Measurements from ENCODE around the gene ENTHD1. TPM values are rescaled to one million over a fixed set of nuclear protein-coding genes. Genes with fewer than 3 reads are reported as not detected.
"Not testable (repeated sequence)": the region's sequence is repeated elsewhere in the genome, so short reads cannot be mapped to it uniquely, and the experiment has no call there.

The ENTHD1 gene
- total RNA-seq, 1 experiment from 2014 or later: not detected

DNA sequence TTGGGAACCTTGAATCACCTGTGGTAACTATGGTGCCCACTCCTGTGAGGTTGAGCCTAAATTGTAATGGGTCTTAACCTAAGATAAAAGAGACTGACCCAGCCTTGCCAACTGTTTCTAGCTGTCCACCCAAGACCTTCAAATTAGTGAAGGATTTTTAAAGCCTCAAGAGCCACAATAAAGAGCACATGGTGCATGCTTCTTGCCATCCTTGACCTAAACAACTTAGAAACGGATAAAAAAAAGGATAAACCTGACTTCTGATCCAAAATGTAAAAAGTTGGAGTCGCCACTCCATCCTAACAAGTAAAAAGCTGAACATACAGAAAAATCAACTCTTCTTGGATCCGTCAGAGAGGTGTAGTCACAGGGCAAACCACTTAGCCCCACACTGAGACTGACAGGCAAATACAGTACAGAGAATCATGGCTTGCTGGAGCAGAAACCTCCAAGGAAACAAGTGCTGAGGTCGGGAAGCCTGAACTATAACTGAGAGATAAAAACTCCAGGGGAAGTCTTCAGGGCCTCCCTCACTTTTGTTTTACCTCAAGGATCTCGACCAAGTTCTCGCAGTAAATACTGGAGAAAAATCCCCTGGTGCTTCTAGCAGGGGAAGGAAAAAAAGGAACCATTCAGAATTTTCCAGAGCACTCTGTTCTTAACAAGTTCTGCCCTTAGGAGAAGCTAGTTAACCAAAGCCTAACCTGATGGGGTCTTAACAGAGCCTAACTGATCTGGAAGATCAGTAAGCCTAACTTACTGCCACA, 16.3 kb downstream of the ENTHD1 start:
- H2BK5ac ChIP-seq (ENCODE audit: insufficient read length, low read length): no peak overlapping the region
- H3K27ac ChIP-seq (ENCODE audit: insufficient read length, low read depth, low read length): no peak overlapping the region
- no peaks in the 10 kb centered on the region for H4K20me1 ChIP-seq (ENCODE audit: control insufficient read depth, insufficient read depth, insufficient read length)
- H3K9me3 Mint-ChIP-seq: no peaks in the 10 kb centered on the region
- H3K4me1 Mint-ChIP-seq: peaks cover 0 to 2% of the 10 kb centered on the region in 2 experiments; a peak in 1 of 4 replicates
- no peaks in the 10 kb centered on the region for H3K27me3 ChIP-seq (ENCODE audit: insufficient read depth, low read length)
- no peak overlapping the region for H4K91ac ChIP-seq (ENCODE audit: insufficient read length, low read depth, low read length)
- H2BK15ac ChIP-seq (ENCODE audit: low read depth, low read length): no peak overlapping the region
- H2AK5ac ChIP-seq (ENCODE audit: insufficient read length, low read length): no peak overlapping the region
- no peaks in the 10 kb centered on the region for H3K9me3 ChIP-seq (ENCODE audit: control insufficient read depth, low read depth, low read length)
- no peak overlapping the region for H4K5ac ChIP-seq (ENCODE audit: insufficient read length, low read depth, low read length)
- no peak overlapping the region for H3K4ac ChIP-seq (ENCODE audit: low read depth, low read length)
- no peaks in the 10 kb centered on the region for H3K4me1 ChIP-seq (ENCODE audit: insufficient read depth, low read length)
- no peak overlapping the region for H2BK20ac ChIP-seq (ENCODE audit: low read depth, low read length, poor library complexity, severe bottlenecking)
- WGBS (ENCODE audit: extremely low coverage, insufficient read length, low lambda C conversion rate): no CpG with 5 or more reads among the region's 6 CpGs
- no peak overlapping the region for H2AFZ ChIP-seq (ENCODE audit: low read length)
- no peaks in the 10 kb centered on the region for H3K23me2 ChIP-seq (ENCODE audit: insufficient read length, low read depth, low read length, poor library complexity, severe bottlenecking)
- H2BK120ac ChIP-seq (ENCODE audit: low read depth, low read length, poor library complexity, severe bottlenecking): no peak overlapping the region
- no peak overlapping the region for H3K9ac ChIP-seq (ENCODE audit: extremely low read depth, insufficient read length, low read length)
- H4K8ac ChIP-seq (replicated peaks; ENCODE audit: insufficient read length, low read depth, low read length): no peak overlapping the region
- no peaks in the 10 kb centered on the region for H3K79me1 ChIP-seq (ENCODE audit: insufficient read depth, low read depth, low read length, poor library complexity, severe bottlenecking)
- H3K79me2 ChIP-seq (ENCODE audit: insufficient read depth, low read length): no peaks in the 10 kb centered on the region
- DNase-seq: no peak
- H2BK12ac ChIP-seq (ENCODE audit: insufficient read length, low read depth, low read length): no peak overlapping the region
- TF ChIP-seq, protein P1, sequence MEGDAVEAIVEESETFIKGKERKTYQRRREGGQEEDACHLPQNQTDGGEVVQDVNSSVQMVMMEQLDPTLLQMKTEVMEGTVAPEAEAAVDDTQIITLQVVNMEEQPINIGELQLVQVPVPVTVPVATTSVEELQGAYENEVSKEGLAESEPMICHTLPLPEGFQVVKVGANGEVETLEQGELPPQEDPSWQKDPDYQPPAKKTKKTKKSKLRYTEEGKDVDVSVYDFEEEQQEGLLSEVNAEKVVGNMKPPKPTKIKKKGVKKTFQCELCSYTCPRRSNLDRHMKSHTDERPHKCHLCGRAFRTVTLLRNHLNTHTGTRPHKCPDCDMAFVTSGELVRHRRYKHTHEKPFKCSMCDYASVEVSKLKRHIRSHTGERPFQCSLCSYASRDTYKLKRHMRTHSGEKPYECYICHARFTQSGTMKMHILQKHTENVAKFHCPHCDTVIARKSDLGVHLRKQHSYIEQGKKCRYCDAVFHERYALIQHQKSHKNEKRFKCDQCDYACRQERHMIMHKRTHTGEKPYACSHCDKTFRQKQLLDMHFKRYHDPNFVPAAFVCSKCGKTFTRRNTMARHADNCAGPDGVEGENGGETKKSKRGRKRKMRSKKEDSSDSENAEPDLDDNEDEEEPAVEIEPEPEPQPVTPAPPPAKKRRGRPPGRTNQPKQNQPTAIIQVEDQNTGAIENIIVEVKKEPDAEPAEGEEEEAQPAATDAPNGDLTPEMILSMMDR (conservative IDR thresholded peaks at IDR 0.05): no peak
- peaks cover 7% of the 10 kb centered on the region for H3K27me3 Mint-ChIP-seq (ENCODE audit: low read depth)
- no peak overlapping the region for H3K4me2 ChIP-seq (ENCODE audit: insufficient read depth, insufficient read length, low read length)
- no peak overlapping the region for H3K56ac ChIP-seq (ENCODE audit: insufficient read length, low read depth, low read length)
- no peak overlapping the region for H3K23ac ChIP-seq (ENCODE audit: insufficient read length, low read depth, low read length)
- no peaks in the 10 kb centered on the region for H3K36me3 Mint-ChIP-seq (ENCODE audit: insufficient read depth in 1 of 3, low read depth in 3 of 3)
- H3K27ac Mint-ChIP-seq: no peak overlapping the region
- H3K18ac ChIP-seq (ENCODE audit: insufficient read length, low read depth, low read length): no peak overlapping the region
- H3K14ac ChIP-seq (ENCODE audit: insufficient read depth, low read length): no peak overlapping the region
- no peak overlapping the region for H3T11ph ChIP-seq (ENCODE audit: low read length)
- no peak overlapping the region for H3K4me3 Mint-ChIP-seq

GRCh38 chr22:39875176-39875885, 18.2 kb downstream of the ENTHD1 start:
- not testable (repeated sequence) for H3K9me3 ChIP-seq (ENCODE audit: control insufficient read depth, low read depth, low read length); H3K4me1 Mint-ChIP-seq; H3T11ph ChIP-seq (ENCODE audit: low read length); H2BK120ac ChIP-seq (ENCODE audit: low read depth, low read length, poor library complexity, severe bottlenecking); H3K18ac ChIP-seq (ENCODE audit: insufficient read length, low read depth, low read length); H3K36me3 Mint-ChIP-seq (ENCODE audit: insufficient read depth in 1 of 3, low read depth in 3 of 3); H2BK20ac ChIP-seq (ENCODE audit: low read depth, low read length, poor library complexity, severe bottlenecking); H4K8ac ChIP-seq (replicated peaks; ENCODE audit: insufficient read length, low read depth, low read length); H3K4me3 Mint-ChIP-seq; H2BK15ac ChIP-seq (ENCODE audit: low read depth, low read length); H3K4me2 ChIP-seq (ENCODE audit: insufficient read depth, insufficient read length, low read length); H2AK5ac ChIP-seq (ENCODE audit: insufficient read length, low read length); H3K9ac ChIP-seq (ENCODE audit: extremely low read depth, insufficient read length, low read length); DNase-seq; H4K91ac ChIP-seq (ENCODE audit: insufficient read length, low read depth, low read length); H3K27ac ChIP-seq (ENCODE audit: insufficient read length, low read depth, low read length); H3K9me3 Mint-ChIP-seq; H3K27ac Mint-ChIP-seq; H3K23ac ChIP-seq (ENCODE audit: insufficient read length, low read depth, low read length); H3K23me2 ChIP-seq (ENCODE audit: insufficient read length, low read depth, low read length, poor library complexity, severe bottlenecking); H3K14ac ChIP-seq (ENCODE audit: insufficient read depth, low read length); H3K79me1 ChIP-seq (ENCODE audit: insufficient read depth, low read depth, low read length, poor library complexity, severe bottlenecking); H3K4ac ChIP-seq (ENCODE audit: low read depth, low read length); H4K5ac ChIP-seq (ENCODE audit: insufficient read length, low read depth, low read length); H3K27me3 ChIP-seq (ENCODE audit: insufficient read depth, low read length); H3K56ac ChIP-seq (ENCODE audit: insufficient read length, low read depth, low read length); H3K4me1 ChIP-seq (ENCODE audit: insufficient read depth, low read length); H3K27me3 Mint-ChIP-seq (ENCODE audit: low read depth); H4K20me1 ChIP-seq (ENCODE audit: control insufficient read depth, insufficient read depth, insufficient read length); H3K79me2 ChIP-seq (ENCODE audit: insufficient read depth, low read length); H2AFZ ChIP-seq (ENCODE audit: low read length); H2BK12ac ChIP-seq (ENCODE audit: insufficient read length, low read depth, low read length); H2BK5ac ChIP-seq (ENCODE audit: insufficient read length, low read length)
- WGBS (ENCODE audit: extremely low coverage, insufficient read length, low lambda C conversion rate): no CpG with 5 or more reads among the region's 42 CpGs
